T-helper 17 cell (primary cell): ENCODE results near the gene UNC13D. TPM values are rescaled to one million over a fixed set of nuclear protein-coding genes. Genes with fewer than 3 reads are reported as not detected.
"Not testable (repeated sequence)": the region's sequence is repeated elsewhere in the genome, so short reads cannot be mapped to it uniquely, and the experiment has no call there.

ENCODE experiments used
- ATAC-seq: fragments of 150-1000 bp; cut with Tn5 transposase; 2 replicates; pipeline ENCODE4 v1.10.0; 2021; ENCODE audit warnings: mild to moderate bottlenecking, moderate library complexity
- DNase-seq, 3 donors: peaks; one replicate each; pipeline versions ENCODE4 v3.0.0 to v3.0.0-alpha.2; 2020 to 2021
- H3K9me3 ChIP-seq: one replicate; pipeline ENCODE4 v1.7.0; 2013; ENCODE audit warnings: low read length, mild to moderate bottlenecking; ENCODE audit not compliant: control insufficient read depth, poor library complexity, severe bottlenecking
- H3K27ac Mint-ChIP-seq: one replicate; pipeline ENCODE4 v1.8.0; 2022; ENCODE audit warnings: mild to moderate bottlenecking, moderate library complexity, mixed read lengths
- H3K27me3 Mint-ChIP-seq: one replicate; pipeline ENCODE4 v1.8.0; 2022; ENCODE audit warnings: mixed read lengths
- H3K36me3 Mint-ChIP-seq: one replicate; pipeline ENCODE4 v1.8.0; 2022; ENCODE audit warnings: low read depth, mixed read lengths
- H3K4me1 Mint-ChIP-seq: one replicate; pipeline ENCODE4 v1.8.0; 2022; ENCODE audit warnings: mild to moderate bottlenecking, mixed read lengths
- H3K4me3 Mint-ChIP-seq: one replicate; pipeline ENCODE4 v1.8.0; 2022; ENCODE audit warnings: mild to moderate bottlenecking, moderate library complexity, mixed read lengths
- total RNA-seq, 4 donors: library from RNA in 2 of 4; stranded (reverse) in 2 of 4; gene quantifications; one replicate each; pipeline ENCODE4 v1.2.3 and lab custom pipeline; 2022 to 2026

The UNC13D gene
- total RNA-seq, 2 donors from 2014 or later, result 164 TPM

DNA sequence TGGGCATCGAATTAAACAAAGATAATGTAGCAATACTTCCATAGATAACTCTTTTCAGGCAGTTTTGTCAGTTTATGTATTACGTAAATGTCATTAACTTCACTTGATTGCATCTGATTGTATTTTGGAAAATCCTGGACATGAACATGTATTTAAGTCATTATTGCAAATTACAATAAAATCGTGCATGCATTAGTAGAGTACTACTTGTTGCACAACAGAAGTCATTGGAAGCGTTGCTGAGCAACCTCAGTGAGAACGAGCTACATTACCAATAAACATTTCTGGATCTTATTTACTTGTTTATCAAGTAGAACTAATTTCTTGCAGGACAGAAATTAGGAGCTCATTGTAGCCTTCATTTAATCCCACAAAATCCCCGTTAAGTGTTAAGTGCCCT, 53.0 kb downstream of the UNC13D start:
- H3K4me1 Mint-ChIP-seq, result peaks cover 2% of the 10 kb centered on the region
- H3K27ac Mint-ChIP-seq, result no peak overlapping the region
- no peak for ATAC-seq

DNA sequence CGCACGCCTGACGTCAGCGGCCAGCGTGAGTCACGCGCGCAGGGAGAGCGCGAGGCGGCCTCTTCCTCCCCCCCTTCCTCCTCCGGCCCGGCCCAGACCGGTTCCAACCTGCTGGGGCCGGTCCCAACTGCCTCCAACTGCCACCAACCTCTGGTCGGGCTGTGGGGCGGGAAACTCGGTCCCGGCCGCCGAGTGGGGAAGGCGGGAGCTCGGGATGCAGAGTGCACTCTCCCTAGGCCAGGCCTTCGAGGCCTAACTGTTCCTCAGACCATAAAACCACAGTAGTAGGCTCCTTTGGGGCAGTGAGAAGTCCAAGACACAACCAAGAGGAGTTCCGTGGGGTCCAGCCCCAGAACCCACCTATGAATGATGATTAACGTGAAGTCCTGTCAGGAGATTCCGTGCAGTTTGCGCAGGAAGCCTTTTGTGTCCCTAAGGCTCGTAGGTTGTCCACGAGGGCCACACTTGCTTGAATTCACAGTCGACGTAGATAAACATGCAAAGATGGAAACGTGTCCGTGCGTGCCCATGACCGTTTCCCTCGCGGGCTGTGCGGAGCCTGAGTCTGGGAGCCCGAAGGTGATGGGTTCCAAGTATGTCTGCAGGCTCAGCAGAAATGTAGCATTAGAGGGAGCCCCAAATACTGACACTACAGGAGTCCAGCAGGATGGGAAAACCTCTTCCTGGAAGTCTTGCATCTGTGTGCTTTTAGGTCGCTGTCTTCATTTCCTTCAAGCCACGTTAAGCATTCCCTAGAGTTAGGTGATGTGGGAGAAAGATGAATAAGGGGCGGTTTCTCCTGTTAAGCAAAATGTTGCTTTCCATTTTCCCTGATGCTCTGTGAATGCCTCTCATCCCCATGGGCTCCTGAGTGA, 59.0 kb downstream of the UNC13D start:
- no peaks in the 10 kb centered on the region for H3K27me3 Mint-ChIP-seq
- ATAC-seq, result no peak

More for the DNA sequence above, 53.0 kb downstream of the UNC13D start:
- no peaks in the 10 kb centered on the region for H3K9me3 ChIP-seq
- H3K4me3 Mint-ChIP-seq, result no peak overlapping the region
- peaks cover 2% of the 10 kb centered on the region for H3K36me3 Mint-ChIP-seq
- no peaks in the 10 kb centered on the region for H3K27me3 Mint-ChIP-seq
- DNase-seq, result no peak

DNA sequence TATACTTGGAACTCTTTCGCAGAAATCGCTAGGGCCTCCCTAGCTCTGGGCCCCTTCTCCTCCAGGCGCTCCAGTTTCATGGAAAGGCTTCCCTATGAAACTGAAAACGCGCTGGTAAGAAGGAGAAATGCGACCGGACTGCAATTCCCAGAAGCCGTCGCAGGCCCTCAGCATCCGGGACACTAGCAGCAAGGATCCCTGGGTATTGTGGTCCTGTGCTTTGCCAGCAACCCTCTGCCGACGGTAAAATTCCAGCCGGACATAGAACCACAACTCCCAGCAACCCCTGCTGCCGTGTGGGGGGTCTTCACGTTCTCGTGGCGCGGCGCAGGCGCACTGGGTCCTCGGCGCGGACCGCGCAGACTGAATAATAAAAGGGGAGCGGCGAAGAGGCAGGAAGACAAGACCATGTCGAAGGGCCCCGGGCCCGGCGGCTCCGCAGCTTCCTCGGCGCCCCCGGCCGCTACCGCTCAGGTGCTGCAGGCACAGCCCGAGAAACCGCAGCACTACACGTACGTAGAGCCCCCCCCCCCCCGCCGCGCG, 59.7 kb downstream of the UNC13D start, which contains the start of gene UNK:
UNK (plus strand) TSS at position 334 of the 543 bp plus-strand sequence; CDS start at position 409, 75 bp downstream.
- Mint-ChIP-seq H3K4me1 (peaks cover 25% of the 10 kb centered on the region), H3K27ac (peak within 1 kb of the TSS; percentile 99), H3K27me3 (no peaks in the 10 kb centered on the region), H3K36me3 (peaks cover 2% of the 10 kb centered on the region), H3K4me3 (peak within 1 kb of the TSS; percentile 90)
- H3K9me3 ChIP-seq, result no peaks in the 10 kb centered on the region
- DNase-seq, result peak; percentile 86 to 91 (median 88)
- peak; percentile 75 for ATAC-seq

More for the DNA sequence above, 59.0 kb downstream of the UNC13D start:
- H3K4me1 Mint-ChIP-seq, result peaks cover 20% of the 10 kb centered on the region
- no peaks in the 10 kb centered on the region for H3K36me3 Mint-ChIP-seq
- peak in 2 of 3 donors; percentile 17 to 77 for DNase-seq
- H3K27ac Mint-ChIP-seq, result peak overlapping the region; percentile 99
- H3K9me3 ChIP-seq, result no peaks in the 10 kb centered on the region
- peak overlapping the region; percentile 90 for H3K4me3 Mint-ChIP-seq

DNA sequence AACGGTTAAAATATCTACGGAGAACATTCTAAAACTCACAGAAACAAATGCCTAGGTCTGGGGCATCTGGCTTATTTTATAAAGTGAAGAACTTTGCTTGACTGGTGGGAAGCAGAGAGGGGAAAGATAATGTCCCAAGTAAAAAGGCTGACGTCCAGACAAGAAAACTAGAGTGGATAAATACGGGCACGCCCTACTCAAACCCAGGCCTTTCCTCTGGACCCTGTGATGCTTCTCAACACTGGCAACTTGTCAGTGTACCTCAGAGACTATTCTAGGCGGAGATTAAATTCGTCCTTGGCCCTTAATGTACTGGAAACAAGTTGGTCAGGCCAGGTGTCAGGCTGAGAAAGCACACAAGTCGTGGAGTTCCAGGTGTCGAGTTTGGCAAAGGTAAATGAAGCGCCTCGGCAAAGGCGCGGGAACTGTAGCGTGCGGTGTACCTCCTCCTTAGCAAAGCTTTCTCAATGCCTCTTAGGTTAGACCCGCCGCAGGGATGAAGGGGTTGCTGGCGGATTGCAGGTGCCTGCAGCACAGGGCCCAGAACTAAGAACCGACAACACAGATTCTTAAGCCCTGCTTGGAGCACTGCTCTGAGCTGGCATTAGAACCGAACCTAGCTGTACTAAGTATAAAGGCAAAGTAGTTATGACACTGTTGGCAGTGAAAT, 60.3 kb downstream of the UNC13D start:
- Mint-ChIP-seq H3K4me3 (peak overlapping the region; percentile 90), H3K36me3 (peaks cover 3% of the 10 kb centered on the region), H3K27me3 (no peaks in the 10 kb centered on the region), H3K4me1 (peaks cover 26% of the 10 kb centered on the region), H3K27ac (peak overlapping the region; percentile 99)
- ATAC-seq, result peak; percentile 0
- H3K9me3 ChIP-seq, result no peaks in the 10 kb centered on the region
- no peak for DNase-seq

DNA sequence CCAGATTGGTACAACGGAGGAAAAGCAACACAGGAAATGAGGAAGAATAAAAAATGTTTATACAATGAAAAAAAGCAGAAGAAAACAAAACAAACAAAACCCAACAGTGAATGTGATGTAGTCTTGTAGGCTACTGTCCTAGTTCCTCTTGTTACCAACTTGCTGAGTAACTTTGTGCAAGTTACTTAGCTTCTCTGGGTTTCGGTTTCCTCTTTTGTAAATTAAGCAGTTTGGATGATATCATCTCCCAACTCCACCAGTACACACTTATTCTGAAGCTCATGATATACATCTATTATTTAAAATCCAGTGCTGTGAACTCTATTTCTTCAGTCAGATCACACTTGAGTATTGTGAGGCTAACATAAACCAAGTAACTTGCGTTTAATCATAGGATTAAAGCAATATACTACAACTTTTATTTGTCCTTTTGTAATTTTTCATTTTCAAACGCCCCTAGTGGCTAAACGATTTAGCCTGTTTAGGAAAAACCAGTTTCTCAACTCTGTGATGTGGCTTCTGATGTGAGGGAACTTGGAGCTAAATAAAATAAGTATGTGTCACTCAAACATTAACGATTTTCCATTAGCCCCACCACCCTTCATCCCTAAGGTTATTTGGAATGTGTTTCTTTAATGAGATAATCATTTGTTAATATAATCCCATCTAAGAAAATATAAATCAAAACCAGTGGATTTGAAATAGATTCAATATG, 61.0 kb downstream of the UNC13D start:
- Mint-ChIP-seq H3K27me3 (no peaks in the 10 kb centered on the region), H3K4me3 (peak overlapping the region; percentile 87), H3K36me3 (peaks cover 8% of the 10 kb centered on the region), H3K27ac (peak overlapping the region; percentile 99), H3K4me1 (peaks cover 31% of the 10 kb centered on the region)
- no peak for DNase-seq
- no peak for ATAC-seq
- no peaks in the 10 kb centered on the region for H3K9me3 ChIP-seq

DNA sequence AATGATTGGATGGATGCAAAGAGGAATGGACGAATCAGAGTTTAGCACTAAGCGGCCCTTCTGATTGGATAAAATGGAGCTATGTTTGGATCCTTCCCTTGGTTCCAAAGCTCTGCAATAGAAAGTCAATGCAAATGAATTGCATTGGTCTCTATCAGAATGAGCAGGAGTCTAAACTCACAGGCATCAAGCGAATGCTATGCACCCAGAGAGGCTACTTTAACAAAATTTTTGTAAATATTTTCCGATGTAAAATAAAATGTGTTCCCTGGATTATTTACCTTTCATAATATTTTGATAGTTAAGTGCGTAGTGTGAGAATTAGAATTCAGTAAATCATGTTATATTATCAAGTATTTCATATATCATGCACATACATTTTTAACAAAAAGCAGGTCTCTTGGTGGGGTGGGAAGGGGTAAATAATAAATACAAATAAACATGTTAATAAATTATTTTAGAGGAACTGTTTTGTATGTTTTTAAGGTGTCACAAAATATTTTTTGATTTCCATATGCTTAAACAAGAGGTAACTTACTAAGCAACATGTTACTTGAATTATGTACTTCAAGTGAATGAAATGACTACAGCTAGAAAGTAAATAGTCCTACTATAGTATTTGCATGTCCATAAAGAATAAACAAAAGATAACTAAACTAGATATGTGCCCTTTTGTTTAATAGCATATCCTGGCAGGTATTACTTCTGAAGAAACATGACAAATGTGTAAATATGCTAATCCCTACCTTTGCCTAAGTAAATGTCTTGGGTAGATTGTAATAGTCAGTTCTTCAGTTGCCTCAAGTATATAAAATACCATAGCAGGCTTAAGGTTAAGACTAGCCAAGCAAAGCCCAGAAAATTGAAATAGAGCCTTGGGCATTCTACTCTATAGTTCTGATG, 64.0 kb downstream of the UNC13D start:
- Mint-ChIP-seq H3K27ac (peak overlapping the region; percentile 91), H3K36me3 (peaks cover 13% of the 10 kb centered on the region), H3K4me3 (peak overlapping the region; percentile 91), H3K27me3 (no peaks in the 10 kb centered on the region), H3K4me1 (peaks cover 40% of the 10 kb centered on the region)
- no peaks in the 10 kb centered on the region for H3K9me3 ChIP-seq
- no peak for ATAC-seq
- DNase-seq, result no peak

DNA sequence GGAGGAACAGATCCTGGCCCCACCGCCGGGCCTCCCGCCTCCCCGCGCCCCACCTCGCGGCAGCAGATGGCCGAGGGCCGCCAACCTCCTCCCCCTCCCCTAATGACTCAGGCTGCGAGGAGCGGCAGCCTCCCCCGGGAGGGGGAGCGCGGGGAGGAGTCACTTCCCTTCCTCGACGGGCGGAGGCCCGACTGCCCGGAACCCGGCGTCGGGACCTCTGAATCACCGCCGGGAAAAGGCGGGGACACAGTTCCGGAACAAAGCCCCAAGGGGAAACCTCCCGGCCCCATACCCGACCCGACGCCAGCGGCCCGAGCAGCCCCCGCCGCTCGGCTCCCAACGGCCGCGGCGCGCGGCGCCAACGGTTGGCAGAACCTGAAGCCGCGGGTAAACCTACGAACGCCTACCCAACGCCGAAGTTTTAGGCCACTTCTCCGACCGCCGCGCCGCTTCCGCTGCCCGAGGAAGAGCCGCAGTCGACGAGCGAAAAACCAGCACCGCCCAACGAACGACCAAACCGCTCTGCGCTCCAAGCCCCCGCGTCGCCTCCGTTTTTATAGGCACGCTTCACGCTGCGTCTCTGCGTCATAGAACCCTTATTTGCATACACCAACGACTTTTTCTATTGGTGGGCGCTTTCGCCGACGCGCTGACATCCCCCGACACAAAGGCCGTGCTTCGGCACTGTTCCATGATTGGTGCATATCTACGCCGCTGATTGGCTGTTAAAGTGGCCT, 64.8 kb downstream of the UNC13D start:
- peak; percentile 73 for ATAC-seq
- peak overlapping the region; percentile 91 for H3K4me3 Mint-ChIP-seq
- peaks cover 37% of the 10 kb centered on the region for H3K4me1 Mint-ChIP-seq
- H3K27me3 Mint-ChIP-seq, result no peaks in the 10 kb centered on the region
- H3K36me3 Mint-ChIP-seq, result peaks cover 13% of the 10 kb centered on the region
- H3K27ac Mint-ChIP-seq, result peak overlapping the region; percentile 91
- no peaks in the 10 kb centered on the region for H3K9me3 ChIP-seq
- DNase-seq, result peak; percentile 76 to 90 (median 85)

DNA sequence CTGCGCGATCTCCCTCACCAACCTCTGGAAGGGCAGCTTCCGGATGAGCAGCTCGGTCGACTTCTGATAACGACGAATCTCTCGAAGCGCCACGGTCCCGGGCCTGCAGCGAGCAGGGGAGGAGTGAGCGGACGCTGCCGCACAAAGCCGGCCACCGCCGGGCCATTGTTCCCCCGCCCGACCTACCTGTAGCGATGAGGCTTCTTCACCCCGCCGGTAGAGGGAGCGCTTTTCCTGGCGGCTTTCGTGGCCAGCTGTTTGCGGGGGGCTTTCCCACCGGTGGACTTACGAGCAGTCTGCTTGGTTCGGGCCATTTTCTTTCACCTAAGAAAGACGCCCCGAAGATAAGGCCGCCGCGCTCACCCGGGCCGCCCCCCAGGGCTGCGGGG, 65.3 kb downstream of the UNC13D start:
- H3K27me3 Mint-ChIP-seq, result no peaks in the 10 kb centered on the region
- H3K4me3 Mint-ChIP-seq, result peak overlapping the region; percentile 91
- H3K4me1 Mint-ChIP-seq, result peaks cover 37% of the 10 kb centered on the region
- peak overlapping the region; percentile 91 for H3K27ac Mint-ChIP-seq
- peaks cover 13% of the 10 kb centered on the region for H3K36me3 Mint-ChIP-seq
- no peaks in the 10 kb centered on the region for H3K9me3 ChIP-seq
- ATAC-seq (peak; percentile 12), DNase-seq (peak; percentile 56 to 72 (median 58))

DNA sequence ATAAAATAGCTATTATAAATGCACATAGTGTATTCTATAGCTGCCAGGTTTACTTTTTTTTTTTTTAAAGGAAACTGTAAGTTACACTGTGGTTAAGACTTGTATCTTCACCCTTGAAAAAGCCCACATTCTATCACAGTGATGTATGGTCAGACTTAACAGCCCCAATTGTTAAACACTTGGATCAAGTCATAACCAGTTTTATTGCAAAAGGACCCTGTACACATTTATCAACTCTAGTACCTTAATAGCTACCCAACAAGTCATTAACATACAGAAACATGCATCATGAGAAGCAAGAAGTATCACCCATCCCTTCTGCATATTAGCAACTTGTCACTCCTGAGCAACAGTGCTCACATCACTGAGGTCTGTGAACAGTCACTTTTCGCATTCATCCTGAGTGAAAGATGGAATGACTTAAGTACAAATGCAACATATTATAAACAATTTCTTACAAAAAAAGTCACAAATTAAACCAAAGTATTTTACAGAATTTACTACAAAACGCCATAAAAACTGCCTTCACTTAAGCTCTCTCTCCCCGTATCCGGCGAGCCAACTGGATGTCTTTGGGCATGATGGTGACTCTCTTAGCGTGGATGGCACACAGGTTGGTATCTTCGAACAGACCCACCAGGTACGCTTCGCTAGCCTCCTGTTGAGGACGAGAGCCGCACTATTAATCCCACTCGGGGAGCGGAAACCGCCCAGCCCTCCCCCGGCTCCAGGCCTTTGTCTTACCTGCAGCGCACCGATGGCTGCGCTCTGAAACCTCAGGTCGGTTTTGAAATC, 65.9 kb downstream of the UNC13D start:
- peak overlapping the region; percentile 91 for H3K27ac Mint-ChIP-seq
- H3K4me3 Mint-ChIP-seq, result peak overlapping the region; percentile 91
- H3K9me3 ChIP-seq, ATAC-seq, H3K27me3 Mint-ChIP-seq, DNase-seq: not testable (repeated sequence)
- peaks cover 37% of the 10 kb centered on the region for H3K4me1 Mint-ChIP-seq
- H3K36me3 Mint-ChIP-seq, result peaks cover 13% of the 10 kb centered on the region

DNA sequence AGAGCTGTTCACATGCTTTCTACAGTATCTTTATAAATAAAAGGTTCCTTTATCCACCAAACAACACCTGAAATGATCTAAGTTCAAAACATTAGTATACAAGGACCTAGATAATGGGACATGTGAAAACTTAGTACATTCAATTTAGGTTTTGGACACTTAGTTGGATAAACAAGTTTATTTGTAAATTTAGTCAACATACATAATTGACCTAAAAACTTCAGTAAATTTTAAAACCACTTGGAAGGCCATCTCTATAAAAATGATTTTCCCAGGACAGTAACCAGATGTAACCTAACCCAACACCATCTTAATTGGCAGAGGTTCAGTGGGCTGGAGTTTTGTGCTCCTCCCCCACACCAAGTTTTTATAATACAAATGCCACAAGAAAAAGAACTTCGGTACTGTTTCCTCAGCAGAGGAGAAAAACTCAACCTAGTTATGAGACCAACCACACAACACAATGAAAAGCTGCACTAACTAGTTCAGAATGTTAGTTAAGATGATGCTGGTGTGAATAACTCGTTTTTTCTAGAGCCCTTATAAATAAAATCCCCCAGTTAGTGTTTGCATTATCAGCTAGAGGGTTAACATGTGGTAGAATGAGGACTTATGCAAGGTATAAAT, 66.8 kb downstream of the UNC13D start:
- DNase-seq, result no peak
- Mint-ChIP-seq H3K27ac (peak overlapping the region; percentile 91), H3K4me3 (peak overlapping the region; percentile 91), H3K27me3 (no peaks in the 10 kb centered on the region), H3K36me3 (peaks cover 13% of the 10 kb centered on the region), H3K4me1 (peaks cover 33% of the 10 kb centered on the region)
- H3K9me3 ChIP-seq, result no peaks in the 10 kb centered on the region
- no peak for ATAC-seq
